HG02852 (cell line): ENCODE measurements around the gene DPF1.

ENCODE experiments used
- ATAC-seq: cut with Tn5 transposase; IDR thresholded peaks from one replicate; pipeline ENCODE4 v1.9.1; 2021; ENCODE audit warnings: mild to moderate bottlenecking, moderate library complexity; ENCODE audit not compliant: unreplicated experiment

Gene DPF1

DNA sequence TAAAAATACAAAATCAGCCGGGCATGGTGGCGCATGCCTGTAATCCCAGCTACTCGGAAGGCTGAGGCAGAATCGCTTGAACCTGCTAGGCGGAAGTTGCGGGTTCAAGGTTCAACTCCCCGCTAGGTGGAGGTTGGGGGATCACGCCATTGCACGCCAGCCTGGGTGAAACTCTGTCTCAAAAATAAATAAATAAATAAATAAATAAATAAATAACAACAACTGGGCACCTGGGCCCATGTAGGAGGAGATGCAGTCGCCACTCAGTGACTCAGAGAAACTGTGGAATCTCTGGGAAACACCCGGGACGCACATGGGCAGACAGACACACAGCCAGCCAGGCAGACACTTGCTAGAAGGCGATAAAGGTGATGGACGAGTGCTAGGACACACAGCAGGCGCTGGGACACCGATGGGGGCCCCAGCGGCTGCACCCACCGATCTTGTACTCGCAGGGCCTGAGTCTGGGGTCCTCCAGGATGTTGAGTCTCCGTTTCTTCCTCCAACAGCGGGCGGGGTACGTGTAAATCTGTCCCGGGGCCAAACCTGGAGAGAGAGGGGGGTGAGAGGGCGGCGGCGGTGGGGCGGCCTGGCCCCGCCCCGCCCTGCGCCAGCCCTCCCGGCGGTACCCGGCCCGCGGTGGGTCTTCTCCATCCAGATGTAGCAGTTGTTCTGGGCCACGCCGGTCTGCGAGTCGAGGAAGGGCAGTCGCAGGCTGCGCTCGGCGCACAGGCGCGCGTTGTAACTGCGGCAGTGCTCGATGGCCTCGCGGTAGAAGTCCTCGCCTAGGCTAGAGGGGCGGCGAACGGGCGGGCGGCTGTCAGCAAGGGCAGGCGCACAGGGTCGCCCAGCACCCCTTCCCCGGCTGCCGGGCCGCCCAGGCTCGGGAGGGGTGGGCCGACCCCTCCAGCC, 1.8 kb downstream of the DPF1 start:
- ATAC-seq: no peak

GRCh38 chr19:38221421-38221820, 2.6 kb downstream of the DPF1 start:
- no peak for ATAC-seq

DNA sequence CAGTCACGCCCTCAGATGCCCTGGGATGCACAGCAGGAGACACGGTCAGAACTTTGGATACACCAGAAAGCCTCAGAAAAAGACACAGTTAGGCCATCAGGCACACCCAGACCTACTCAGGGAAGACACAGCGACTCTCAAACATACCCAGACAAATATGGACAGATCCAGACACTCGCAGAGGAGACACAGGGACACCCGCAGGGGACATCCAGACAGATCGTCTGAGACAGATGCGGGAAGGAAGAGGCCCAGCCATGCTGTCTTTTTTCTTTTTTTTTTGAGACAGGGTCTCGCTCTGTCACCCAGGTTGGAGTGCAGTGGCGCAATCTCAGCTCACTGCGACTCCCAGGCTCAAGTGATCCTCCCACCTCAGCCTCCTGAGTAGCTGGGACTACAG, 4.8 kb downstream of the DPF1 start:
- ATAC-seq: no peak

GRCh38 chr19:38218204-38218603, 5.8 kb downstream of the DPF1 start:
- ATAC-seq: no peak

DNA sequence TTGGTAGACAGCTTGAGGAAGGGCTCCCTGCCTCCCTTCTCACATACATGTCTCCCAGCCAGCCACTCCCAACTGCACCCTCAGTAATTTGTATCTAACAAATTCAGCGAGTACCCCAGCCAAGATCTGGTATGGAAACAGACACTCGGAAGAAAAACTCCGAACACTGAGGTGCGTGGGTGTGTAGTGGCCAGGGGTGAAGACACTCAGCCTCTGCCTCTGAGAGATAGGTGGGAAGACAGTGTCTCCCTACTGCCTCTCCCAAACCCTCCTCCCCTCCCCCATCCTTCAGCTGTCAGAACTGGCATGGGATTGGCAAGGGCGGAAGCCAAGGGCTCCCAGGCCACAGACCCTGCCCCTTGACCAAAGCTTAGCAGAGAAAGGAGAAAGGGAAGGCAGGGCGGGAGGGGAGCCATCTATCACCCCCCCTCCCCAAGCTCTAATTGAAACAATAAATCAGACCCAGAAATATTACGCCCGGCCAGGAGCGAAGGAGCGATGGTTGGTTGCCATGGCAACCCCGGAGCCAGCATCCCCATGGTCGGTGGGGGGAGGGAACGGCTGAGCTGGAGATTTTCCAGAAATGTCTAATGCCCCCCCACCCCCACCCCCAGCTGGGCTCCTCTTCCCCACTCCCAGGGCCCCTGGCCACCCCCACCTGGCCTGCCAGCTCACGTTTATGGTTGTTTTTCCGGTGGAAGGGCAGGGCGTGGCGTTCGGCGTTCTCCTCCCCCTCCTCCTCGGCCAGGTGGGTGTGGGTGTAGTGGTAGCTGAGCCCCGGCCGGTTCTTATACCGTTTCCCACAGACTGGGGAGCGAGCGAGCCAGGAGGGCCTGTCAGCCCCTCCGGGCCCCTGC, 7.0 kb downstream of the DPF1 start:
- ATAC-seq: no peak

DNA sequence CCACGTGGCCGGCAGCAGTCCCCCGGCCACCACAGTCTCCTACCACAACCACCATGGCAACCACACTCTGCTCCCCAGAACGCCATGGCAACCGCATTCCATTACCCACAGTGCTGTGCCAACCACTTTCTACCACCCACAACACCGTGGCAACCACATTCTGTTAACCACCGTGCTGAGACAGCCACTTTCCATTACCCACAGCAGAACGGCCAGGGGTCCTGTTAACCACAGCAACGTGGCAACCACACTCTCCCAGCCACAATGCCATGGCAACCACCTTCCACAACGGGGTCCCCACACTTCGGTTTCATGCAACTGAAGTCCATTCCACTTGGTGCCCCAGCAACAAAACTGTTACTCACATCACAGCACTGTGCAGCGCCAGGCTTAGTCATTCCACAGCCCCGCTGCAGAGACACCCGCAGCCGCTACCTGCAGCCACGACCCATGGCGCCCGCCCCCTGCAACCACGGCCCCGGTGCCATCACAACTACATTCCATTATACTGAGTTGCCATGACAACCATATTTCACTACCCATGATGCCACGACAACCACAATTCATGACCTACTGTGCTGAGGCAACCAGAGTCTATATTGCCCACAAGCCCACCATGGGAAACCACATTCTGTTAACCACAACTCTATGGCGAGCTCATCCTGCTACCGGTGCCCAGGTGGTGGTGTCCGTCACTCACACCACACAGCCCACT, 10.0 kb downstream of the DPF1 start:
- ATAC-seq: no peak

DNA sequence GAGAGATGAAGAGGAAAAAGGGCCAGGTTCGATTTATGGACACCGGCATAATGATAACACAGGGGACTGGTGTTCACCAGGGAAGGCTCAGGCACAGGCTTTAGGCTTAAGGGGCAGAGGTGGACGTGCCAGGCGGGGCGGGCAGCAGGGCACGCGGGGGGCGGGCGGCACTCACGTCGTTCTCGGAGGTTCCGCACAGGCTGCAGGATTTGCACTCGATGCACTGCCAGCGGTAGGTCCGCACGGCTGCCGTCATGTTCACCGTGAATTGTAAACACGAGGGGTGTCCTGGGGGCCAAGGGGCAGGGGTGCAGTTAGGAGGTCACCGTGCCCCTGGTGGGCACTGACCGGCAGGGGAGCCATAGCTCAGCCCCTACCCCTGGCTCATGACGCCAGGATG, 10.6 kb downstream of the DPF1 start:
- no peak for ATAC-seq

DNA sequence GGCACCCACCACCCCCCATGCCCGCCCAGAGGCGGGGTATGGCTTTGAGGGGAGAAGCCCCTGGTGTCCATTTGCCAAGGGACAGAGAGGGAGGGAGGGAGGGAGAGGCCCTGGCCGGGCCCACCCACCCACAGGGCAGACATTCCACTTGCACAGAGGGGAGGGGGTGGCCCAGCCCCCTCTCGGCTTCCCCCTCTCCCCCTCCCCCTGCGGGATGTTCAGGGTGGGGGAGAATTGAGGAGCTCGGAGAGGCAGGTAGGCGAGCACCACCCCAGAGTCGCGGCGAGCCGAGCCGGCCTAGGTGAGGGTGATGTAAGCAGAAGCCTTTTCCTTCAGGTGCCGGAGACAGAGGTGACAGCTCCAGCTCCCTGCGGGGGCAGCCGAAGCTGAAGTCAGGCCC, 12.3 kb downstream of the DPF1 start:
- no peak for ATAC-seq

GRCh38 chr19:38211151-38211591, 12.9 kb downstream of the DPF1 start:
- no peak for ATAC-seq

- ATAC-seq: no peak
These were observed 13.5 kb downstream of the DPF1 start for GRCh38 chr19:38210458-38210987.

GRCh38 chr19:38209671-38210457, 14.2 kb downstream of the DPF1 start:
- no peak for ATAC-seq

GRCh38 chr19:38209152-38209551, 14.9 kb downstream of the DPF1 start:
- ATAC-seq: no peak

- ATAC-seq: no peak
These were observed 15.5 kb downstream of the DPF1 start for GRCh38 chr19:38208571-38208970.

- no peak for ATAC-seq
These were observed 16.5 kb downstream of the DPF1 start for GRCh38 chr19:38207543-38207942.

GRCh38 chr19:38206928-38207327, 17.1 kb downstream of the DPF1 start:
- ATAC-seq: no peak

GRCh38 chr19:38206006-38206745, 17.8 kb downstream of the DPF1 start:
- ATAC-seq: no peak

DNA sequence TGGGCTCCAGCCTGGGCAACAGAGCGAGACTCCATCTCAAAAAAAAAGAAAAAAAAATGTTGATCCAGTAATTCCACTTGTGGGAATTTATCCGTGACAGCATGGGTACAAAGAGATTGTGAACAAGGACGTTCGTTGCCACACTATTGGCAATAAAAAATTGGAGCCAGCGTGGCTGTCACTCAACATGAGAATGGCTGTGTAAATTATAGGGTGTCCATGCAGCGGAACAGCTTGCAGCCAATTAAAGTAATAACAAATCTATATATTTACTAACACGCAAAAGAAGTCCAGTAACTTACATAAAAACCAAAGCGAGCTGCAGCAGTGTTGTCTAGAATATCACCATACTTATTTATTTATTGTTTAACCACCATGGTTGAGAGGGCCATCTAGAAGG, 19.3 kb downstream of the DPF1 start:
- no peak for ATAC-seq

GRCh38 chr19:38204096-38204495, 19.9 kb downstream of the DPF1 start:
- no peak for ATAC-seq

GRCh38 chr19:38203197-38203596, 20.8 kb downstream of the DPF1 start:
- ATAC-seq: no peak
